SK-N-SH (cell line): Measurements from ENCODE around the gene CCDC13.

ENCODE experiments used
- CTCF ChIP-seq: fragments of 200-600 bp; sonication (generic); IDR thresholded peaks from 2 replicates; pipeline ENCODE4 v1.6.1; 2017; ENCODE audit warnings: antibody characterized with exemption, mild to moderate bottlenecking, moderate library complexity
- GABPA ChIP-seq: IDR thresholded peaks from 2 replicates; pipeline ENCODE4 v1.4.0; 2012; ENCODE audit warnings: low read depth, mild to moderate bottlenecking
- REST ChIP-seq: IDR thresholded peaks from 2 replicates; pipeline ENCODE4 v1.6.1; 2012; ENCODE audit warnings: mild to moderate bottlenecking, low read depth, low read length, moderate library complexity
- SMC3 ChIP-seq: IDR thresholded peaks from 2 replicates; pipeline ENCODE4 v1.6.1; 2012; ENCODE audit warnings: low read depth, low read length, improper control_type of control experiment
- YY1 ChIP-seq: IDR thresholded peaks from 2 replicates; pipeline ENCODE4 v1.4.0; 2012; ENCODE audit warnings: low read depth, mild to moderate bottlenecking

- no peak for TF ChIP-seq CTCF
- TF ChIP-seq REST, result no peak
- TF ChIP-seq YY1, result no peak
- no peak for TF ChIP-seq GABPA
- TF ChIP-seq SMC3, result no peak
Measured at GRCh38 chr3:42762046-42762724, 10.9 kb downstream of the CCDC13 start.
